Ecto neural progenitor cell (in vitro differentiated cells): ENCODE results near the gene GPR39.

ENCODE experiments used
- DNase-seq: peaks from one replicate; pipeline ENCODE4 v3.0.0-alpha.2; 2018; ENCODE audit warnings: low spot score

The GPR39 gene

DNA sequence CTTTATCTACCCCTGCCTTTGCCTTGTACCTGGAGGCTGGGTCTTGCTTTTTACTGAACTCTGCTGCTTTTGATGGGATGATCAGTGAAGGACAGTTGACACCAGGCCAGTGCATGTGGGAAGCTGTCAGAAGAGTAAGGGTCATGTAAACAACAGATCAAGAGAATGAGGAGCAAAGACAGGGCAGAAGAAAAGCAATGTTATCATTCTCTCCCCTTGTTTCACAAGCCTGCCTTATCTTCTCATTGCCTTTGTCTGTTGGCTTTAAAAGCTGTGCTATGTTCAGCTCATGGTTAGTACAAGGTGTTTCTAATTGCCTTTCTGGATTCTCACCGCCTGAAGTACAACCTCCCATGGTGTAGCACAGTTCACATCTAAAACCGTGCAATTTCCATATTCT, 225.8 kb downstream of the GPR39 start:
- no peak for DNase-seq

DNA sequence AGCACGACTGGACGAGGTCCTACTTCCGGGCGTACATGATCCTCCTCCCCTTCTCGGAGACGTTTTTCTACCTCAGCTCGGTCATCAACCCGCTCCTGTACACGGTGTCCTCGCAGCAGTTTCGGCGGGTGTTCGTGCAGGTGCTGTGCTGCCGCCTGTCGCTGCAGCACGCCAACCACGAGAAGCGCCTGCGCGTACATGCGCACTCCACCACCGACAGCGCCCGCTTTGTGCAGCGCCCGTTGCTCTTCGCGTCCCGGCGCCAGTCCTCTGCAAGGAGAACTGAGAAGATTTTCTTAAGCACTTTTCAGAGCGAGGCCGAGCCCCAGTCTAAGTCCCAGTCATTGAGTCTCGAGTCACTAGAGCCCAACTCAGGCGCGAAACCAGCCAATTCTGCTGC, 228.6 kb downstream of the GPR39 start:
- DNase-seq: no peak

DNA sequence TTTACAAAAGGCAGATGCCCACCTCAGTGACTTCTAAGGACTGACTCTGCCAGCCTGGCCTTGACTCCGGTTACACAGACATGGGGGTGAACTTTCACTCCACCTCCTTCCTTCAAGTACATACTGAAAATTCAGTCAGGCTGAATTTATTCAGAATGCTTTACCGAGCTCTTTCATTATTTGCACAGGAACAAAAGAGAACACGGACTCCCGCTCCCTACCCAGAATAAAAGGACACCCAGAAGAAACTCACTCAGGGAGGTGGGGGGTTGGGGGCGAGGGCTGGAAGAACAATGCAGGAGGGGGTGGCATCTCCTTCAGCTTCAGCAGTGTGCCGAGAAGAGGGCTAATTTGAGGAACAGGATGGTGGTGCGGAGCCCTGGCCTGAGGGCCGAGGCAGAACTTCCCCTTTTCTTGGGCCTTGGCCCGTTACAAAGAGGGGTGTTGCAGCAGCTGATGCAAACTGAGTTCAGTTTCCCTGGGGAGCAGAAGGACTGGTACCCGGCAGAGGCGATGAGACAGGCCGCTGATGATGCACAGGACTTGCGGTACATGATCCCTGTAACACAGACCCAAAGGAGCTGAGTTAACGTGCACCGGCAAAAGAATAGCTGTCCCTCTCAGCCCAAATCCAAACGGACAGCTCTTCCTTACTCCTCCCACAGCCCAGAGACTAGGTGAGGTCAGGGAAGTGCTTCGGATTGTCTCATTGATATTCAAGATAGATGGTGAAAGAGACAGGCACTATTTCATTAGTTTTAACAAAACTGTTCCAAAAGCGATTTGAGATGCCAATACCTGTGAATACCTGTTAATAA, 229.3 kb downstream of the GPR39 start:
- no peak for DNase-seq

DNA sequence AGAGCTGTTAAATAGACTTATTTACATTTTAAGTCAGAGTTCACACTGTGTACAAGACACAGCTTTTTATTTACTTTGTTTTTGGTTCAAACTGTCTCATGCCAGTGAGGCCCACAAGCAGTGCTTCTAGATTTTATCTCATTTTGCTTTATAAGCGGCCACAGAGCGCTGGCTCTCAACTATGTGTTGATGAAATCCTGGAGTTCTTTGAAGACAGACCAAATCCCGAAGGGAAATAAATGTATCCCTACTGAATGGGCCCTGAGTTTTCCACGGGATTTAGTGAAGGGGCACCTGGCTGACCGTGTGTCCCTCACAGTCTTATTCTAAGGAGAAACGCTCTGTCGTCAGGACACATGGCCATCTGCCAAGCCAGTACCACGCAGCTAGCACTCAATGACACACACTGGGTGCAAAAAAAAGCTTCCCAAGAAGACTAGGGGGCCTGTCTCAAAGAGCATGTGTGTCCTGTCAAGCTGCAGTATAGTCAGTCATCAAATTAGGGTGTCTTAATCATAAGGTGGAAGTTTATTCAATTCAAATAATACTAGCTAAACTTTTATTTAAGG, 230.0 kb downstream of the GPR39 start:
- DNase-seq: no peak

DNA sequence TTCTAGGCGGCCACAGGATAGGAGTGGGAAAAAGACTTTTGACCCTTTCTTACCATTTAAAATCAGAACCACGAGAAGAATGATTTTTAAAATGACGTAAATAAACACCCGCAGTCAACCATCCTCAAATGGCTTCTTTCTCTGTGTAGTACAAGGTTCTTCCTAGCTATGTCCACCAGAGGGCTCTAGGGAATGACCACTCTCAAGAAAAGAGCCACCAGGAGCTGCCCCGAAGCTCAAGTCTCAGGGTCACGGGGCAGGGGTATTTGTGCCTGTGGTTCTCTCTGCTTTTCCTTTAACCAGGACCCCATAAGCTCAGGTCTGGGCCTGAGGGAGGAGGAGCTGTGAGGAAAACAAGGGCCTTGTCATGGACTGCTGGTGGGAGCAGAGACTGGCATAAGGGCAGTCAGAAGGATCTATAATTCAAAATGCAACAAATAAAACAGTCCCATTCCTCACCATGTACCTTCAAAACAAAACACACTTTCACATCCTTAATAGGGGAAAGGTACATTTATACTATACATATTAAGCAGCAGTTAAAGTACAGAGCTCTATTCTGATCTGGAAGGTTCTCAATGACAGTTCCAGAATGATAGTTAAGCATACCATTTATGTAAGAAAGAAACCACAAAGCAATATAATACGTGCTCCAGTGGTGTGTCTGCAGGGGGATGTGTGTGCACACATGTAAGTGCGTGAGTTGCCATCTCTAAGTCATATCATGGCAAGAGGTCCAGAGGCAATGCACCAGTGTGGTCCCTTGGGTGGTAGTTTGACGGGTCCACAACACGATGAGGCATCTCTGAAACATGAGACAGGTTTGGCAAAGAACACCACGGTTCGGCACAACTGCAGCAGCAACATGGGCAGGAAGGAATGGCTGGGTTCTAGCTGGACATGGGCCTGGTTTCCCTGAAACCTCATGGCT, 234.8 kb downstream of the GPR39 start:
- DNase-seq: peak; percentile 62

DNA sequence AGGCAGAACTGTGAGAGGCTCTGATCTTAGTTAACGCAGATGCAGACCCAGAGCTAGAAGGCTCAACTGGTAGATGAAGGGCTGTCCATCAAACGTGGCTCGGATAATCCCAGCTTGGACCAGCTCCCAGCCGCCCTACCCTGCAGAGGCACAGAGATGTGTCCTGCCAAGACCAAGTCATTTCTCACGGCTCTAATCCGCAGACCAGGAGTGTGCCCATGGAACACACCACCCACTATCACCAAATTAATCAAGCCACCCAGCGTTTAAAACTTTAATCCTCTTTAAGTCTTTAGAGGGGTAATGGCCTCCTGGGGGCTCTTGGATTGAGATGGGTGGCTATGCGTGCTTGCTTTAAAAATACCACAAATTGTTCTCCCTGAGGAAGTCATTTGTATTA, 235.9 kb downstream of the GPR39 start:
- DNase-seq: no peak

DNA sequence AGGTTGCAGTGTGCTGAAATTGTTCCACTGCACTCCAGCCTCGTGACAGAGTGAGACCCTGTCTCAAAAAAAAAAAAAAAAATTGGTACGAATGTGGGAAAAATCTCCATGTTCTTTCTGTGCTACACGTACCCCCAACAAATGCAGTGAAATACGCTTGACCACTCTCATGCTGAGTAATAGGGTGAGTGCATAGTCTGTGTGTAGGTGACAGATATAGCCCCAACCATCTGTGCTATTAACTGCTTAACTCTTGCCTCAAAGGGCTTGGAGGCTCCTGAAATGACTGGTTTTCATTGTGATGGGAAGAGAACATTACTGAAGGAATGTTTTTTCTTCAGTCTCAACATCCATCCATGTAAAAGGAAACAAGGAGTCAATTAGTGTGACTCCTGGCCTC, 237.7 kb downstream of the GPR39 start:
- no peak for DNase-seq

DNA sequence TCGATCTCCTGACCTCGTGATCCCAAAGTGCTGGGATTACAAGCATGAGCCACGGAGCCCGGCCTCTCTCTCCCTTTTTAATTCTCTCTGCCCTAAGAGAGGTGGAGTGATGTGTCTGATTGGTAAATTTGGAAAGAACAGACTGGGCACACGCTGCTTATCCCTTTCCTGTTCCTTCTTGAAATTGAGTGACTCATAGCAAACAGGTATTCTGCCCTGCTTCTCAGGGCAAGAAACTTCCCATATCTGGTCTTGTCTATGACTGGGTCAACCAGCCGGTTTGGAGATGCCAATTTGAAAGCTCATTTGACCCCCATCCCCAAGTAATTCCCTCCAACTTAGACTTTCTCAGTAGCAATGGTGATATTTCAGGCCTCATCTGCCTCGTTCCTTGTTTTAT, 238.4 kb downstream of the GPR39 start:
- DNase-seq: no peak

DNA sequence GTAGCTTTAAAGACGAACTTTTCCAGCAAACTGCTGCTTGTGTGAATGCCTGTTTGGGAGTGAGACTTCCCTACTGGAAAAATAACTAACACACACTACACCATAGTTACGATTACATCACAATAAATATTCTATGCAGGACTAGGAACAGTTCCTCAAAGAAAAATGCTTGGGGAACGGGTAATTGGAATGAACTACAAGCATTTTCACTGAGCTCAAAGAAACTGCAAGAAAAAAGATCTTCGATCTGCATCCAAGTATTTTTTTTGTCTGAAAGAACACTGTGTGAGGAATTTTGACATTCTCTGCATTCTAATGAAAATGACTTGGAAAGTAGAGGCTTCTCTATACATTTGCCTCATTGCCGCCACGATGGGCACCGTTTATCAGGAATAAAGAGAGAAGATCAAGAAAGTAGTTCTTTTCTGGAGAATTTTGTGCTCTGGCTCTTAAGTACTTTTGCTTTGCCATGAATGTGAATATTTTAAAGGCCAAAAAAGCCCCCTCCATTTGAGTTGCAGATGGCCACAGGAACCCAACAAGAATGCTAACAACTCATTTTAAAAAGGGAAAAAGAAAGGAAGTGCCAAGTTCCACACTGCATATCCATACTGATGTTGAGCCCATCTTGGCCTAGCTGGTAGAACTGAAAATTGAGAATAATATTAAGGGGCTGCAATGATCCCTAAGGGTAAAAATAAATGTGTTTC, 239.8 kb downstream of the GPR39 start:
- no peak for DNase-seq

DNA sequence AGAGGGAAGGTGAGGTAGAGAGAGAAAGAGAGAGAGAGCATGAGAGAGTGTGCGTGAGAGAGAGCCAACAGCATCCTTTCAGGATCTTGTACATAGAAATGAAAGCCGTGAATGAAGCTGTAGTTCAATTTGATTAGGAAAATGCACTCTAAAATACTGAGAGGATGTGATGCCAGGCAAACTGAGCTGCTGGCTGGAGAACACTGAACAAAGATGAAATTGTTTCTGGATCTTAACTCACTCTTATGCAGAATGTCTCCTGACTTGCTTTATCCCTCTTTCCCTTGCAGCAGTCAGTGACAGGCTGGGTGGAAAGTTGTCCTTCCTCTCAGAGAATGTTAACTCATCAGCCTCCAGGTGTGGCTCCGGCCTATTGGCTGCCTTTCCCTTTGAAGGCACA, 242.7 kb downstream of the GPR39 start:
- no peak for DNase-seq

DNA sequence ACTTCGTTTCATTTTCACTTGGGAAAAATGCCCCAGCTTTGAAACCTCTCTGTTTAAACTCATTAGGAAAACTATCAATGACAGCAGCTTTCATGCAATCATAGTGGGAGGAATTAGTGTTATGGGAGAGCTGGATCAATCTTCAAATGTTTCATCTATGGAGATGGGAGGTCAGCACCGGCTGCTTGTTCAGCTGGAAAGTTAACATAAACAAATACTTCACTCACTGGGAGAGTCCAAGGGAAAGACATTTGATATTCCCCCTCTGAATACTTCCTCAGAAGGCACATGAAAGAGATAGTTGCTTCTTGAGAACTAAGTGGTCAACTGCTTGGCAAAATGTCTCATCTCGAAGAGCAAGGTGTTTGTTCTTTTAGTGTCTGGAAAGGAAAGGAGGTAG, 246.1 kb downstream of the GPR39 start:
- no peak for DNase-seq

DNA sequence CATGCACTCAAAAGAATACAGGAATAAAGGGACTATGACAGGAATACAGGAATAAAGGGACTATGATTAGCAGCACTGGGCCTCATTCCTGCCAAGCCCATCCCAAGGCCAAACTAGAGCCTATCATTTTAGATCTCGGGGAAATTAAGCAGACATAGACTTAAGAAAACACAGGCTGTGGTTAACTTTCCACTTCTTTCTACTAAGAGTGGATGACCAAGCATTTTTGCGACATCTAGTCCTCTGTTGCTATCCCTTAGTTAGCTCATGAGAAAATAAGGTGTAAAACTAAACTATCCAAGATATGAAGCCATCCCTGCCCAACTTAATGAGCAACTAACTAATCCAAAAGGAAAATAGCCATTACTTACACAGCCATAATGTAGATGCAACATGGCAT, 247.5 kb downstream of the GPR39 start:
- no peak for DNase-seq

DNA sequence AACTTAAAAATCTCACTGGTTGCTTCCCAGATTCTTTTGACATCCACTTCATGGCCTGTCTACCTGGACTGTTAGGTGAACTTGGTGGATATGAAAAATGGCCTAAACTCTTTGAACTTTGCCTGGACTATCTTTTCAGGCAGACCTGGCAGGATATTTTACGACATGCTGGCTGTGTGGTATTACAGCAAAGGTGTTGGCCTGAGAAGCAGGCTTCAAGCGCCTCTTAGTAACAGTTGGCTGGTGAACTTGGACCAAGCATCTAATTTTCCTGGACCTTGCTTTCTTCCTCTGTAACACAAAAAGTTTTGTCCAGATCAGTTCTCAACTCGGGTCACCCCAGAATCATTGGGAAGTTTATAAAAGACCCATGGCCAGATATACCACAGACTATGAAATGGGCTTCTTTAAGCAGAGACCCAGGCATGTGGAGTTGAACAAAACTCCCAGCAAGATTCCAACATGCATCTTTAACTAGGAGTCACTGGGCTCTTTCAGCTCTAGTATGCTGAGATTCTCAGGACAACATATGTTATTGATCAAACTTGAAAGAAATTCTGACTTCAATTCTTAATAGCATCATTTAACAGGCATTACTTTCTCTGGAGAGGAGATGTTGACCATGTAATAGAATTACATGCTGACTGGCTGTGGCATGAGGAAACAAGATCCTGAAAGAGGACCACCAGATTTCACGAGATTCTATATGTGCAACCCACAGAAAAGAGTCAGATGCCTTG, 249.0 kb downstream of the GPR39 start:
- no peak for DNase-seq

DNA sequence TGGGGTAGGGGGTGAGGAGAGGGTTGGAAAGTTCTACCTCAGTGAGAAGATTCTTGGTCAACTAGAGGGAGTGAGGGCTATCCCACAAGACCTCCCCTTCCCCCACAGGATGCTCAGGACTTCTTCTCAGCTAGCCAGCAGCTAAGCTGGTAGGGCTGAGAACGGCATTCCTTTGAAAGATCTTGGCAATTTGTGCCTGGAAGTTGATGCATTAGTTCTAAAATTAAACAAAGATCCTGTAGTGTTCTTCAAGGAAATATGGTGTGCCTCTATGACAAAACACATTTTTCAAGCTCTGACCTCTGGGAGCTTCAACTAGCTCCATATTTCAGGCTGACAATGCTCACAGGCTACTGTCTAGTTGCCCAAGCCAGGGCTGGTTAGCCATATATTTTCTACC, 251.1 kb downstream of the GPR39 start:
- no peak for DNase-seq

DNA sequence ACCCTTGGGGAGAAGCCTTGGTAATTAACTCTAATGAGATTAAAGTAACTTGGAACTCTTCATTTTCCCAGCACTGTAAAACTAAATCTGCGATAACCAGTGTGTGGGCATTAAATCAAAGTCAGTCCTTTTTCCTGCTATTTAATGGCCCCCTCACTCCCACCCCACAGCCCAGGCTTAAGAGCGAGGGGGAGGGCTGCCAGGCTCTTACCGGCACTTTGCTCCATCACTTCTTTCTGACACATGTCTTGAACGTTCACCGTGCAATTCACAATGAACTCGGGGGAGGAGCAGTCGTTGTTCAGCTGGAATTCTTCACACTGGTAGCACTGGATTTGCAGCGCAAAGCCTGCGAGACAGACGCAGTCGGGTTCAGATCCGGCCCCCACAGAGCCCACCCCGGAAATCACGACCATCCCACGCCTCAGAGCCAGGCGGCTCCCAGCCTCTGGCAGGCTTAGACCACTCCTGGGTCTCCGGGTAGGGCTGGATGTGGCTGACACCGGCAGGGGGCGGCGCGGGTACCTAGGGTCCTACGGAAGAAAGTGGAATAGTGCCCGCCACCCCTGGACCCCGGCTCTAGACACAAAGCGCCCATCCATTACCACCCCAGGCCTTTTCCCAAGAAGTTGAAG, 251.7 kb downstream of the GPR39 start:
- DNase-seq: peak; percentile 76

DNA sequence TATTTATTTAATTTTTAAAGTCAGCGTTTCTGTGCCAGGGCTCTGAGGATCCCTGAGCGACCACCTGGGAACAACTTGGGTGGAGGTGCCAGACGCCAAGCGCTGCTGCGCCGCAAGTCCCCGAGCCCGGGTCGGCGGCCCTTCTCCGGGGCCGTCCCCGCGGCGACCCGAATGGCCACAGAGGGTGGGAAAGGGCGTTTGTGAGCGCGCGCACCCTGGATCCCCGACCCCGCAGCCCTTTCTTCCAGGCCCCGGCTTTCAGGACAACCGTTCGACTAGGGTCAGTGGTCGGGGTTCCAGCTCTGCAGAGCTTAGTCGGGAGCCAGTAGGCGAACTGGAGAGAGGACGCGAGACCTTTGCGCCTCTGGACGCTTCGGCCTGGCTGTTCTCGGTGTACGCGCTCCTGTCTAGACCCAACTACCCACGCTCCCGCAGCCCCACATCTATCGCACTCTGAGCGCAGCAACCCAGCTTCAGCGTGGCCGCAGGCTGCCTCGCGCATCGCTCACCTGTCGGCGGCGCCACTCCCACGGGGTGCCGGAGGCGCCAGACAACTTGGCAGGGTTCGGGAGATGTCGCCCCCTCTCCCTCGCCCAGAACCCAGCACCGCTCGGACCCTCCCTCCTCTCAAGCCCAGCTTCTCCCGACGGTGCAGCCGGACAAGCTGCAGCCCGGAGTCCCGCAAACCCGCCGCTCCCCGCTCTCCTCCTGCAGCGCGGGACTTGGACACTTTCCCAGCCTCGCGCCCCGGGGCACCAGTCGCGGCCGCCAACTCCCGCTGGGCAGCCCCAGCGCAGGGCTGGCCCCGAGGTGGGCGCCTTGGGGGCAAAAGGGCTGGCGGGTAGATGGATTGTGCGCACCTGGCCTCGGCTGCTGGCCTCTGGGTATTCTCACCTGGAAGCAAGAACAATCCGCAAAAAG, 252.6 kb downstream of the GPR39 start:
- DNase-seq: peak; percentile 72

DNA sequence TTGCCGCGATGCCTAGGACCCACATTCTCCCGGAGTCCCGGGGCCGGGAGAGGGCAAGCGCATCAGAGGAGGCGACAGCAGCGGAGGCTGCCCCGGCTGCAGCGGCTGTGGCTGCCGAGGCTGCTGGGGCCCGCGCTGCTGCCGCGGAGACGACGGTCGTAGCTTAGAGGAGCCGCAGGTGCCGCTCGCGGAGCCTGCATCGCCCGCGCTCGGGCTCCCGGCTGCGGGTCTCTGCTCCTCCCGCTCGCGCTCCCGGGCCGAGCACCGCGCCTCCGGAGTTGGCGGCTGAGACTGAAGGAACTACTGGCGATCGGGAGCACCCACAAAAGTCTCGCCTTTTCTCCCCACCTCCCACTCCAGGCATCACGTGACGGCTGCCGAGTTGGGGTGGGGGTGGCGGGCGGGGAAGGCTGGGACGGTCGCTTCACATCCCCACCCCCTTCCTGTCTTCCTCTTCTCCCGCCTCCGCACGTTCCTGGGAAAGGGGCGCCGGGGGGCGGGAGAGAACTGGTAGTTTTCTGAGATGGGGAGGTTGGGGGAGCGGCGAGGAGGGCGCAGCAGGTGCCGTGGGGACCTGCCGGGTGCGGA, 253.4 kb downstream of the GPR39 start, which contains the start of gene LYPD1:
LYPD1 (minus strand) TSS at position 298 of the 588 bp plus-strand sequence; CDS start at position 25, 273 bp downstream.
- peak; percentile 60 for DNase-seq

DNA sequence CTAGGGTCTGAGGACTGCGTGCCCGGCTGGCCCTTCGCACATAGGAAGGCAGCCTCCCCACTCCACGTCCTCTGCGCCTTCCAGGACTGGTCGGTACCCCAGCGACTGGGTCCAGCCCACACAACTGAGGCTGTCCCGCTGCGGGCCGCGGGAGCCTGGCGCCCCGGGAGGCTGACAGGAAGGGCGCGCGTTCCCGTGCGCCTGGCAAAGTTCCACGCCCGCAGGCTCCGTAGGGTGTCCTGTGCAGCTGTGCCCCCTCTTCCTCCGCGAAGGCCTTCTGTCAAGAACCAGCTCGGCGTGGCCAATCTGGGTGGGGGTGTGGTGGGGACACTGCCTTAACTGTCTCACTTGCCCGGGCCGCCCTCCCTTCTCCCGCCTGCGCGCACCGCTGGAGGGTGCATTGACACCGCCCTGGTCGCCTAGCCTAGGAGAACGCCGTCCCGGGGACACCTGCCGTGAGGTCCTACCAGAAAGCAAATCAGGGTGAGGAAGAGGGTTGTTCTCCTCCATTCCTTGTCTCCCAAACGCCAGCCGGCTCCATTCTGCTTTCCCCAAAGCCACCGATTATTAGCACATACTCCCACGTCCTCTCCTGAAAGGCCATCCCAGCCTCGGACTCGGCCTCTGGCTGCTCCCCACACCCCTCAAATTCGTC, 254.0 kb downstream of the GPR39 start:
- peak; percentile 68 for DNase-seq
